IPS DF 4.7 (cell line): ENCODE data around the gene KLK14.
A peak's percentile ranks its signal among the peaks of the same experiment; 100 is the strongest.

Experiments
- DNase-seq: peaks from one replicate; pipeline ENCODE4 v3.0.0-alpha.2; 2013; ENCODE audit warnings: low spot score; ENCODE audit errors: extremely low read depth

KLK14 gene

DNA sequence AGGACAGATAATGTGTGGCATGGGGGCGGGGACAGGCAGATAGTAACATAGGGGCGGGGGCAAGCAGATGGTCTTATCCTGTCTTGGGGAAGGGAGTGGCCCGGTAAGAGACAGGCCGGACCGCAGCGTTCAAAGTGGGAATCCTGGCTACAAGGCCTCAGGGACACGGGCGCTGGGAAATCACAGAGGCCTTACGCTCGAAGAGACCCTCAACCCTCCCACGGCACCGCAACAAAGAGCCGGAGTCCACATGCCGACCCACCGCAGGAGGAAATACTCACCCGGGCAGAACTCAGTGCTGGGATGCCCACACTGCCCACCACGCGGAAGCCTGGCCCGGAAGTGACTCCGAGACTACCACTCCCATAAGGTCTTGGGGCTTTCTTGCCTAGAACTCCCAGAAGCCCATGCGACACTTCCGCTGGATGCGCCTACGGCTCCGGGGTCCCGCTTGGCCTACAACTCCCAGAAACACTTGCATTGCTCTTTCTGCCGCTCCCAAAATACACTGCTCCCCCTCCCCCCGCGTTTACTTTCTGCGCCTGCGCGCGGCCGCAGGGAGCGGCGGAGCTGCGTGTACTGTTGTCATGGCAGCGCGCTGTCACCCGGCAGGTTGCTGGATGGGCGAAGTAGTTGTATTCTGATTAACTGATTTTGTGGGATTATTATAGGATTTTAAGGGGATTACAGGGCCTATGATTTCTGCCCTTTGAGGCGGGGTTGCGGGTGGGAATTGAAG is 25.5 kb upstream of the KLK14 start, which contains the start of gene CTU1:
Gene CTU1 (minus strand): TSS at position 344 of the 739 bp plus-strand sequence. CDS start 3,840 bp downstream, outside the sequence.
- DNase-seq, result peak; percentile 95

DNA sequence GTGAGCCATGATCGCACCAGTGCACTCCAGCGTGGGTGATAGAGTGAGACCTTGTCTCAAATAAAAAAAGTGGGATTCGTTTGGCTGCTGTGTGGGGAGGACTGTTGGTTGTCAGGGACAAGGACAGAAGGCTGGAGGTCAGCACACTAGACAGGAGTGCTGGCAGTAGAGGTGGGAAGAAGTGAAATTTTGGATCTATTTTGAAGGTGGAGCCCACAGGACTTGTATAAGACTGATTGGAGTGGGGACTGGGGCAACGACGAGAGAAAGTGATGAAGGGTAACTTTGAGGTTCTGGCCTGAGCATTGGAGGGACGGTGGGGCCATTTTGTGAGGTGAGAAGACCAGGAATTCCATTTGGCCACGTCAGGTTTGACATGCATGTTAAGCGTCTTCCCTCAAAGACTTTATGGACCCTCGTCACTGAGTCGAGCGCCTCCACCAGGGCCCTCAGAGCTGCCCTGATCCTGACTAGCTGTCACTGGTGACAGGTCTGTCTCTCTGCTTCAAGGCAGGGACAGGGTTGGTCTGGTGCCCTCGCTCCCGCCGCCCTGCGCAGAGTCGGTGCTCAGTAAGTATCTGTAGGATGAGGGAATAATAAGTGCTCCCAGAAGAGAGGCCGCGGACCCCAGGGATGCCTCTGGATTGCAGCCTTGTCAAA is 24.8 kb upstream of the KLK14 start:
- DNase-seq, result no peak

DNA sequence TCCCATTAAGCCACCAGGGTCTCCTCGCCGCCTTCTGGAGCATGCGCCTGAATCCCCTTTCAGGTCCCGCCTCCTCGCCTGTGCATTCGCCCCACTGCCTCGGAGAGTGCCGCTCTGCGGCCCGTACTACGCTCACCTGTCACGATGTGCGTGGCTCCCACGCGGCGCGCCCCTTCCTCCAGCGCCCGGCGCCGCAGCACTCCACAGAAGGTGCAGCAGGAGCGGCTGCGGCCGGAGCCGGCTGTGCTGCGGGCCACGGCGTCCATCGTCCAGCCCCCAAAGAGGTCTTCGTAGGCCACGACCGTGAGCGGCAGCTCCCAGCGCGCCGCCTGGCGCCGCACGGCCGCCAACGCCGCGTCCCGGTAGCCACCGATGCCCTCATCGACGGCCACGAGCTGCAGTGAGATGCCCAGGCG is 21.2 kb upstream of the KLK14 start:
- no peak for DNase-seq

DNA sequence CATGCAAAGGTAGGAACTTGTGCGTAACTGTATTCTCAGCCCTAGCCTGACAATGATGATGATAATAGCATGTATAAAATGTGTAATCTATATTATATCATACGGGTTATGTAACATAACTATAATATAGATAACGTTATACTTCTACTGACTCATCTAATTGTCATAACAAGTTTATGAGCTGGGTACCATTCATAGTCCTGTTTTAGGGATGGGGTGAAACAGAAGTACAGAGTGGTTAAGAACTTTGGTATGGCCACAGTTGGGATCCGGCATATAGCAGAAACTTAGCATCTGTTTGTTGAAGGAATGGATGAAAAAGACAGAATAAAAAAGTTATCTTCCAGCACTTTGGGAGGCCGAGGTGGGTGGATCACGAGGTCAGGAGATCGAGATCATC is 20.3 kb upstream of the KLK14 start:
- DNase-seq, result no peak

DNA sequence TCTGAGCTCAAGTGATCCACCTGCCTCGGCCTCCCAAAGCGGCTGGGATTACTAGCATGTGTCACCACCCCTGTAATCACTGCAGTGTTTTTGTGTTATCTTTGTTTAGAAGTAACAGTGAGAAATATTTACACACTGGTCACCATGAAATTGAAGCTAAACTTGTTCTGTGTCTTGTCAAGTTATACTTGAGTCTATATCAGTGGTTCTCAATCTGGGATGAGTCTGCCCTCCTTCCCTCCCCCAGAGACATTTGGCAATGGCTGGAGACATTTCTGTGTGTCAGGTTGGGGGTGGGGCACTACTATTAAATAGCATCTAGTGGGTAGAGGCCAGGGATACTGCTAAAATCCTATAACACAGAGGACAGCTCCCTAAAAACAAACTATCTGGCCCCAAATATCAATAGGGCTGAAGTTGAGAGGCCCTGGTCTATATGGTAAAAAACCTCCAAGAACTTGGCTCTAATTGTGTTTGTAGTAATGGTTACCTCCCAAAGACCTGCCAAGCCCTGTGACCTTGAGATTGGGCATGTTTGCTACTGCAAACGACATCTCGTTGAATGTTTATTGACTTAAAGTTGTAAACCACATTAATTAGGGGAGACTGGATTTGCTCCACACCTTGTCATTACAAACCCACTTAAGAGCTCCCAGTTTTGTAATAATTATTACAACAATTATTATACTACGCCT is 18.6 kb upstream of the KLK14 start:
- no peak for DNase-seq

DNA sequence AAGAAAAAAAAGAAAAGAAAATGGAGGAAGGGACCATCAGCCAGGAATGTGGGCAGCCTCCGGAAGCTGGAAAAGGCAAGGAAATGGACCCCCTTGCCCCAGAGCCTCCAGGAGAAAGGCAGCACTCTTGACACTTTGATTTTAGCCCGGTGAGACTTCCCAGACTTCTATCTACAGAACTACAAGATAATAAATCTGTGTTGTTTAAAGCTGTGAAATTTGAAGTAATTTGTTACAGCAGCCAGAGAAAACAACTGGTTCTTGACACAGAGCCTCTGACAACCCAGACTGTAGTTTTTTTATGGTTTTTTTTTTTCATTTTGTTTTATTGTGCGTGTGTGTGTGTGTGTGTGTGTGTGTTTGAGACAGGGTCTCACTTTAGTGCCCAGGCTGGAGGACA is 17.9 kb upstream of the KLK14 start:
- DNase-seq, result no peak

DNA sequence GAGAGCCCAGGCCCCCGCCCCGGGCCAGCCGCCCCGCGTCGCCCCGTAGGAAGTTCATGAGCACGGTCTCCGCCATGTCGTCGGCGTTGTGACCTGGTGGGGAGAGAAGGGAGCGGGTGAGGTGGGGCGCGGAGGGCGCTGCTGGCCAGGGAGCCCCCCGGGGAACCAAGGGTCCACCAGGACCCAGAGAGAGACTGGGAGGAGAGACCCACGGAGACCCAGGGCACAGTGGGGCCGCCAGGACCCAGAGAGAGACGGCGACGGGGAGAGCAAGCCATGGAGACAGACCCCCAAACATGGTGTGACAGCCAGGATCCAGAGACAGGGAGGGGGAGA is 16.3 kb upstream of the KLK14 start:
- DNase-seq, result no peak

DNA sequence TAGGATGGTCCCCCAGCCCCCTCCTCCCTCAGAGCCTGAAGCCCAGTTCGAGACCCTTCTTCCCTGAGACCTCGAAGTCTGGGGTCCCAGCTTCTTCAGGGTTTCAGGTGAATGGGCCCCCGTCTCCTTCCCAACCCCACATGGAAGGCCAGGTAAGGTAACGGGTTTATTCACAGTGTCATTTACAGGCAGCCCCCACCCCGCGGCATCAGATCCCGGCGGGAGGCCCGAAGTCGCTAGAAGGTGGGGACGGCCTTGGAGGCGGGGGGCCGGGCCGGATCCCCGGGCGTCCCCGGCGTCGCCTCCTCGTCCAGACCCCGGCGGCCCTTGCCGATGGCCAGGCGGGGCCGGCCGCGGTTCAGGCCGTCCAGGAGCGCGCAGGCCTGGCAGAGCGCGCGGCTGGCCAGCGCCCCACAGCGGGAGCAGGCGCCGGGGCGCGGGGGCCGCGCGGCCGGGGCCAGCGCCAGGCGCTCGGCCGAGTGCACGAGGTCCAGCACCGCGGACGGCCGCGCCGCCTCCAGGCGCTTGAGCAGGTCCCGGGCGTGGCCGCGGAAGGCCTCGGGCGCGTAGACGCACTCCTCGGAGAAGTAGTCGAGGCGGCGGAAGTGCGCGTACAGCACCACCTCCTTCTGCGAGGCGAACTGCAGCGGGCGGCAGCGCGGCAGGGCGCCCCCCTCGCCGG is 15.8 kb upstream of the KLK14 start:
- no peak for DNase-seq

DNA sequence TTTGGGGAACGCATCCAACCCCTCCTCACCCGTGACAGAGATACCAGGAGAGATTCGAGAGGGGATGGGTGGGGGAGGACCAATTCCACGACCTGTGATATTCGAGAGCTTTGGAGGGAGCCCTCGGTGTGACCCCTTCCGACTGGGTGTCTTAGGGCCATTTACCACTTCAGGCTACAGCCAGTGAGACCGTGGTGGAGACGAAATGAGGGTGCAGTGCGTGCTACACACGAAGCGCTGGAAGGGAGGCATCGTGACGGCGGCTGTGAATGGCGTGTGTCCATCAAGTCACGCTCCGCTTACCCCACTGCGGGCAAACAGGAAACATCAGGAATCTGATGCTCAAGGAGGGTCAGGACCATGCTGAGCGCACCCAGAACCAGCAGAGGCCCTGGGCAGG is 15.1 kb upstream of the KLK14 start:
- DNase-seq, result no peak

DNA sequence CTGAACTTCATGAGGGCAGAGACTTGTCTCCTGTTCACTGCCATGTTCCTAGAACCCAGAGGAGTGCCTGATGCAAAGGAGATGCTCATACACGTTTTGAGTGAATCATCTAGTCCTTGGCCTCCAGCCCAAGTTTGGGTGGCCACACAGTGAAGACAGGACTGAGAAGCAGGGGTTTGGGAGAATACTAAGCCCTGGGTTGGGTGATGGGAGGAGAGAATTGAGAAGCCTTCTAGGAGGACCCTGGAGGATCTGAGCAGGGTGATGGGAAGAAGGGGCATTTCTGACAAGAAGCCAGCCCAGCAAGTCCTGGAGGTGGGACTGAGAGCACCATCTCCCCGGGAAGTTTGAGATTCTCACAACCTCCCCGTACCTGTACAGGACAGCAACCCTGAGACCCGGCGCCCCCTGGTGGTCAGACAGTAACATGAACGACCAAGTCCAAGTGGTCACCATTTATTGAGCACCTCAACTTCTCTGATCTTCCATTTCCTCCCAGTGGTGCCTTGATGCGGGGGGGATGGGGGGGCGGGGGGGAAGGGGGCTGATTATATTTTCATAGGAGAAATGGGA is 14.6 kb upstream of the KLK14 start:
- DNase-seq, result no peak

DNA sequence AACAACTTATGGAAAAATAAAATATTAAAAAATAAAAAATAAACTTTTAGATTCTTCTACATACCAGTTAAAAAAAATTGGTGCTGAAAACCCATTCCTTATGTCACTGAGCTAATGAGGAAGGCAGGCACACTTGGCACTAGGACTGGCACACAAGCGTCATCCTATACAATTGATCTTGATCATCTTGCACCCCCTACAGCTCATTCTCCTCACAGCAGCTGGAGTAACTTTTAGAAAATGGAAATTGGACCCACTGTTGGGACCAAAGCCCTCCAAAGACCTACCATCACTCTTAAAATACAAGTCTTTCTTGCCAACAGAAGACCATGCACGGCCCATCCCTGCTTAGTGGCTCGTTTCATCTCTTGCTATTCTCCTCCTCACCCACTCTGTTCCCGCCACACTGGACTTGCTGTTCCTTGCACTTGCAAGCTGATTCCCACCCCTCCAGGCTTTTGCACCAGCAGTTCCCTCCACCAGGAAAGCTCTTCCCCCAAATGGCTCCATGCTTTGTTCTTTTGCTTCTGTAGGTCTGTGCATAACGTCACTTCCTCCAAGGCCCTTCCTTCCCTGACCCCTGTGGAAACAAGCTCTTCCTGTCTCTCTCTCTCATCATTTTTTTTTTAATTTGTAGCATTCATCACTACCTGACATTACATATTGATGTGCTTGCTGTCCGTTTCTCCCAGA is 13.9 kb upstream of the KLK14 start:
- DNase-seq, result no peak

DNA sequence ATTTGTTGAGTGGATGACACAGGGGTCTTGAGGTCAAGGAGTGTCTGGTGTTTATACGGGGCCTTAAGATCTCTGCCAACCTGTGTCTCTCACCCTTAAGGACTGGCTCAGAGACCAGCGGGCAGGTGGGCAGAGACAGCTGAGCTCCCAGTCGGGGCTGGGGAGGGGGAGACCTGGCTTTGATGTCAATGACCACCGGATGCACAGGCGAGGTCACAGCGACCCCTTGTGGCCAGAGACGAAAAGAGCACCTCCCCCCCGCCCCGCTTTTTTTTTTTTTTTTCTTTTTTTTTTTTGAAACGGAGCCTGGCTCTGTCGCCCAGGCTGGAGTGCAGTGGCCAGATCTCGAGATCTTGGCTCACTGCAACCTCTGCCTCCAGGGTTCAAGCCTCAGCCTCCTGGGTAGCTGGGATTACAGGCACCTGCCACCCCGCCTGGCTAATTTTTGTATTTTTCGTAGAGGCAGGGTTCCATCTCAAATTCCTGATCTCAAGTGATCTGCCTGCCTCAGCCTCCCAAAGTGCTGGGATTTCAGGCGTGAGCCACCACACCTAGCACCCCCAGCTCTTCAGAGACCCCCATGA is 12.1 kb upstream of the KLK14 start:
- DNase-seq, result no peak

DNA sequence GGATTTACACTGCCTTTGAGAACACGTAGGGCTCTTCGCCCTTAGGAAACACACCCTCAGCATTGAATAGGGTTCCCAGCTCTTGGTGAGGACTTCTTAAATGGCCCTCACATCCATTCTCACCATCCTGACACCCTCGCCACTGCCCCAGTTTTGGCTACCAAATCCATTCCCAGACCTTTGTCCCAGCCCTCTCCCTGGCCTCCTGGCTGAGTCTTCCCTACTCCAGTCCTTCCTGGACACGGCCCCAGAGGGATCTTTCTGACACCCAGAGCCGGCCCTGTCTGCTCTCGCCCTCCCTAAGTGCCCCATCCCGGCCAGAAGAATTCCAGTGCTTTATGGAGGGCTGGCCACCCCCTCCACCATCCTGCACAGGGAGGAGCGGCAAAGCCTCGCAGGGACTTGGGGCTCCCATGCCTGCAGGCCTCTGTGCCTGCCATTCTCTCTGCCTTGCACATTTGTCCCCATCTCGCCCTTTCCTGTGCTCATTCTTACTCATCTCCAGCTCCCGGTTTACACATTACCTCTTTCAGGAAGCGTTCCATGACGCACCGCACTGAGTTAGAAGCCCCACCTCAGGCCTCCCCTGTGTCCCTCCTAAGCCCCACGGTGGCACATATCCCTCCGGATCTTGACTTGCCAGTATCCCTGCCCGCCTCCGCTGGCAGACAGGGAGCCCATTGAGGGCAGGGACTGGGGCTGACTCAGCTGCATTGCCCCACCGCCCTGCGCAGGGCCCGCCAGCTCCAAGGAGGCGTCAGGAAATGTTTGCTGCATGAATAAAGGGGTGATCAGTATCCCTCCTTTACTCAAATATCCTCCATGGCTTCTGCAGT is 11.0 kb upstream of the KLK14 start:
- DNase-seq, result no peak

DNA sequence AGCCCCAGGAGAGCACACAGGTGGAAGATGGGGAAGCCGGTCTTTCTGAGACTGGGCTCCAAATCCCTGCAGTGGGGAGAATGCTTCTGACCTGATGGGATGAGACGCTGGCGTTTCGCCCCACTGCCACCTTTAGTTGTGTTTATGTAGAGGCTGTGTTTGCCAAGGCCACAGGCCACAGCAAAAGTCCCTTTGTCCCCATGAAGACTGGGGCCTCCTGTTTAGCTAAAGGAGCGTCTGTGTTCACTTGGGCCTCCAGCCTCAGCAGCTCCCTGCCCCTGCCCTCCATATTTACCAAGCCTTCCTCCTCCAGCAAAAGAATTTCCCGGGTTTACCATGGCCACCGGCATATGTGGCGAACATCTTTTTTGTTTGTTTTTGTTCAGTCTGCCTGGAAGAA is 10.4 kb upstream of the KLK14 start:
- no peak for DNase-seq

DNA sequence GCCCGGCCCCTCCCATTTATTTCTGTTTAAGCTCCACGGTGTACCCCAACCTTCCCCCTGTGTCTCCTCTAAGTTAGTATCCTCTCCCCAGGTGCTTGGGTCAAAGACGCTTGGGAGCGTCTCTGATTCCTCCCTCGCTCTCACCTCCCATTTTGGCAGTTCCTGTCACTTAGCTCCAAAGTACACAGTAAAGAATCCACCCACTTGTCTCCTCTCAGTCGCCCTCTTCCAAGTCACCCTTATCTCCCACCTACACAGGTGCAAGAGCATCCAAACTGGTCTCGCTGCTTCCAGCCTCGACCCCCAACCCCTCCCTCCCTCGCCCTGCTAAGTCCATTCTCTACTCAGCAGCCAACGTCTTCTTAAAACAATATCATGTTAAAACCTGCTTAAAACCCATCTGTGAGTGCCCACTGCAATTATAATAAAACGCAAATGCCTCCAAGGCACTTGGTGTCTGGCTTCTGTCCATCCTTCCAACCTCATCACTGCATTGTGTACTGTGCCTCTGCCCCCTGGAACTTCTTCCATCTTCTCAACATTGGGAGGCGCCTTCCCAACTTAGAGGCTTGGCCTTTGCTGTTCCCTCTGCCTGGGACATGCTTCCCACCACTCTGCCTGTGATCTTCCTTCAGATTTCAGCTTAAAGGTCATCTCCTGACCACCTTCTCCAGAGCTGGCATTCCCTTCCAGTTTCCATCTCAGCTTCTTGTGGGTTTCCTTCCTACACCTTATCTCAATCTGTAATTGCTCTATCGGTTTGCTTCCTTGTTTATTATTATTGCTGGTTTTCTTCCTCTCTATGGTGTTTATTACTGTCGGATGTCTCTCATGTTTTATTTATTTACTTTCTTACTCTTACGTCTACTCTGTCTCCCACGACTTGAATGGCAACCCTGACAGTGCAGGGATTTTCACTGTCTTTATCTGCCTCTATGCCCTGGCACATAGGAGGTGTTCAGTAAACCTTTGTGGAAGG is 9.5 kb upstream of the KLK14 start:
- no peak for DNase-seq

DNA sequence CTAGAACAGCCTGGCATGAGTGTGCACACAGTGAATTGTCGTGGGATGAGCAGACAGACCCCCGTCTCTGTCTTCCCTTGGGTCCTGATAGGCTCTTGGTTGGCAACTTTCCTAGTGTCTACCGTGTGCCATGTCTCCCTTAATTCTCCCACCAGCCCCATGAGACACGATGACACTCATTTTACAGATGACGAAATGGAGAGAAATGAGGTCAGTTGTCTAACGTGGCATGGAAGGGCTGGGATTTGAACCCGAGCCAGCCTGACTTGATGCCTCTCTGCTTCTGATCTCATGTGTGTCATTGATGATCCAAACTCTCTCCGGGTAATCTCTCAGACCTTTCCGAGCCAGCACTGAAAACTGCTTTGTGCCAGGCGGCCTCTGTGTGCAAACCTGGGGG is 8.4 kb upstream of the KLK14 start:
- DNase-seq, result no peak

DNA sequence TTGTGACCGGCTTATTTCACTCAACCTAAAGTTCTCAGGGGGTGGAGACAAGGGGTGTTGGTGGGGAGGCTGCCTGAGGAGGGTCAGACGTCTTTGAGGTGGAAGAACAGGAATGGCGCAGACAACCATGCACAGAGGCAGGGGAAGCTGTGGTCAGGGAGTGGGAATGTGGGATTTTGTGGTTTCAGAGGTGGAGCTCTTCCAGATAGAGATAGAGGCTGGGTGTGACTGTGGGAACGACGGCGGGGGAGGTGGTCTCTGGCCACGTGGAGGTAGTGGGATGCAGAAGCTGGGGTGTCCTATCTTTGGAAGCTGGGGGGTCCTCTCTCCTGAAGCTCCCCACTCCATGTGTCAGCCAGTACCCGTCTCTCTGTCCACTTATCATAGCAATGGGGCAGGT is 7.8 kb upstream of the KLK14 start:
- no peak for DNase-seq

DNA sequence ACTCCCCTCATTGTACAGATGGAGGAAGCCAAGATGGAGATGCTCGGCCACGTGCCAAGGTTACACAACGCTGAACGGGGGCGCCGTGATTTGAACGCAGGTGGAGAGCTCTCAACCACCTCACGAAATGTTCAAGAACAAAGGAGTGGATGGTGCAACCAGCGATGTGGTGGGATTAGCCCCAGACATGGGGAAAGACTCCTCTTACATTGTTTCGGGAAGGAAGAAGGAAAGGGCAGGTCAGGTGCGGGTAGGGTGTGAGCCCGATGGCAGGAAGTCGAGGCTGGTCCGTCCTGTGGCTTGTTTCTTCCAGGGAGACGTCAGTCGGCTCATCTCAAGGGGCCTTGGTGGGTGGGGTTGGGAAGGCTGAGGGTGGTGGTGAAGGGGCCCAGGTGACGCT is 7.1 kb upstream of the KLK14 start:
- DNase-seq, result no peak
